ENCODE data around the gene RALGAPA1.
"Not testable (repeated sequence)": the region's sequence is repeated elsewhere in the genome, so short reads cannot be mapped to it uniquely, and the experiment has no call there.

RALGAPA1 gene

DNA sequence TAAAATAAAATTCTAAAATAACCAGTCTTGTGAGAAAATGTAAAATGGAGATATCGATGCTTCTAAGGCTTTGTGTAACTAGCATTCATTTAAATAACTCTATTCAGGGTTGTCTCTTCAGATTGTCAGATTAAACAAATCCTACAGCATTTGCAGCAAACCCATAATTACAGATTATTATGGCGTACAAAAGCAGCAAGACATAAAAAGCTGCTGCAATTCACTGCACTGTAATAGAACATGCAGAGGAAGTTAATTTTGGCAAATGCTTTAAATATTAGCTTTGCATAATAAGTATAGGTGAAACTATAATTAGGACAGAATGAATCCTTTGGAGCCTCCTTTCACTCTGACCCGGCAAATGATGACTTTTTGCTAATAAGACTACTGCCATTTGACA is 176.8 kb downstream of the RALGAPA1 start:
- no peak for TF ChIP-seq POLR2AphosphoS5 (IDR thresholded peaks at IDR 0.05; ENCODE audit: low read depth, low read length)
- no peak for TF ChIP-seq POLR2A (IDR thresholded peaks at IDR 0.05; ENCODE audit: low read depth, low read length)
- no peak for TF ChIP-seq TAF1 (IDR thresholded peaks at IDR 0.05; ENCODE audit: borderline replicate concordance, low read depth, low read length)
- FAIRE-seq, result no peak

DNA sequence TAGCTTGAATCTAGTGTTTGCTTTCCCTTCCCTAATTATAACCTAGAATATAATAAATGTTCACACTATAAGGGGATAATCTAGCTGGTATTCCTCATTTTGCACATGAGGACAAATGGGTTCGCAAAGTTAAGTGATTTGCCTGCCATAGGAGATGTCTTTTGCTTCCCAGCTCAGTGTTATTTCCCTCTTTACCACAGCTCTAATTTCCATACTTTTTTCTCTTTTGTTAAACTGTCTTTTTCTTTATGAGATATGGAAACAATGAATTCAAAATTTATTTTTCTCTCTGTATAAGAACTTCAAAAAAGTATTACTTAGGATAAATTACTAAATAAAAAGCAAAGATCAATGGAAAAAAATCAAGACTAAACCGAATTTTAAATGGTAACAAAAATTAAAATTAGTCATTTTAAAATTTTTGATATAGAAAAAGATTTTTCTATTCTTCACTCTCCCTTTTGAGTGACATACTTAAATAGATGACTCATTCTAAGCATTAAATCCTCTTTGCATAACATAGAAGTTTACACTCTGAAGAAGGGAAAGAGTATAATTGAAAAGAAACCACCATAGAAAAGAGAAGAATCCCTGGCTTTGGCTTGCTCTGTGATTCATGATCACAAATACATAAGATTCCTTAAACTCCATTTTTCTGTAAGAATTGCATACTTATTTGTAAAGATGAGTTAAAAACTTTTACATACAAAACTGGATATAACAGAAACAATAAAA is 177.9 kb downstream of the RALGAPA1 start:
- TF ChIP-seq POLR2AphosphoS5 (IDR thresholded peaks at IDR 0.05; ENCODE audit: low read depth, low read length), result no peak
- no peak for TF ChIP-seq POLR2A (IDR thresholded peaks at IDR 0.05; ENCODE audit: low read depth, low read length)
- no peak for TF ChIP-seq TAF1 (IDR thresholded peaks at IDR 0.05; ENCODE audit: borderline replicate concordance, low read depth, low read length)
- FAIRE-seq, result no peak
- DNase-seq (ENCODE audit: insufficient read length), result no peak

More for the DNA sequence above, 176.8 kb downstream of the RALGAPA1 start:
- DNase-seq (ENCODE audit: insufficient read length), result no peak

DNA sequence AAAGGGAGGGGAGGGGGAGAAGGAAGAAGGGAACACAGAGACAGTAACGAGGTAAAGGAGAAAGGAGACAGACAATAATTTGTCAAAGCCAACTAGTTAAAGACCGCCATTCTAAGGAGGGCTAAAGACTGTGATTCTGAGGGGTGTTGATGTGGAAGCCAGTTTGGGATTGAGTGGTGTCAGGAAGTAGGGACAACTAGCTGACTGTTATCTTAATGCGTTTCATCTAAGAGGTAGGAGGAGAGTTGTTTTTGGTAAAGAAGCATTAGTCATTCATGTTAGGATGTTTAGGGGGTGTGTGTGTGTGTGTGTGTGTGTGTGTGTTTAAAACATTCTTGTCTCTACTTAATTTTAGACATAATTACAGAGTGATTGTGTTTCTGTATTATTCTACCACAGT is 180.1 kb downstream of the RALGAPA1 start:
- no peak for FAIRE-seq
- DNase-seq (ENCODE audit: insufficient read length), result no peak
- no peak for TF ChIP-seq TAF1 (IDR thresholded peaks at IDR 0.05; ENCODE audit: borderline replicate concordance, low read depth, low read length)
- no peak for TF ChIP-seq POLR2A (IDR thresholded peaks at IDR 0.05; ENCODE audit: low read depth, low read length)
- no peak for TF ChIP-seq POLR2AphosphoS5 (IDR thresholded peaks at IDR 0.05; ENCODE audit: low read depth, low read length)

DNA sequence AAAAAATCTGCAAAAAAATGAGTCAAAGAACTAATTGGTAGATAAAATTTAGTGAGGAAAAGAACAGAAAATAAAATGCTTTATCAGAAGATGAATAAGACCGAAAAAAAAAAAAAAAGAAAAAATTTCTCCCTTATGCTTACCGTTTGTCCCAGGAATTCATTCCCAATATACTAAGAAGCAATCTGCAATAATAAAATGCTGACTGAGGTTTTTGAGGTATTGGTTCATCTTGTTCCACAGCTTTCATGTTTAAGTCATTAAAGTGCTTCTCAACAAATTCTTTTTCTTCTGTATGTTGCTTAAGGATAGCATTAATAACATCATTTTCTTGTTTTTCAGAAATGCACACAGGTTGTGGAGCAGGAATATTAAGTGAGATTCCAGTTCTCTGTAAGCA is 182.1 kb downstream of the RALGAPA1 start:
- DNase-seq (ENCODE audit: insufficient read length); FAIRE-seq: not testable (repeated sequence)

DNA sequence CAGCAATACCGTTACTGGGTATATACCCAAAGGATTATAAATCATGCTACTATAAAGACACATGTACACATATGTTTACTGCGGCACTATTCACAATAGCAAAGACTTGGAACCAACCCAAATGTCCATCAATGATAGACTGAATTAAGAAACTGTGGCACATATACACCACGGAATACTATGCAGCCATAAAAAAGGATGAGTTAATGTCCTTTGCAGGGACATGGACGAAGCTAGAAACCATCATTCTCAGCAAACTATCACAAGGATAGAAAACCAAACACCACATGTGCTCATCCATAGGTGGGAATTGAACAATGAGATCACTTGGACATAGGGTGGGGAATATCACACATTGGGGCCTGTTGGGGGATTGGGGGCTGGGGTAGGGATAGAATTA is 187.1 kb downstream of the RALGAPA1 start:
- FAIRE-seq; DNase-seq (ENCODE audit: insufficient read length): not testable (repeated sequence)

DNA sequence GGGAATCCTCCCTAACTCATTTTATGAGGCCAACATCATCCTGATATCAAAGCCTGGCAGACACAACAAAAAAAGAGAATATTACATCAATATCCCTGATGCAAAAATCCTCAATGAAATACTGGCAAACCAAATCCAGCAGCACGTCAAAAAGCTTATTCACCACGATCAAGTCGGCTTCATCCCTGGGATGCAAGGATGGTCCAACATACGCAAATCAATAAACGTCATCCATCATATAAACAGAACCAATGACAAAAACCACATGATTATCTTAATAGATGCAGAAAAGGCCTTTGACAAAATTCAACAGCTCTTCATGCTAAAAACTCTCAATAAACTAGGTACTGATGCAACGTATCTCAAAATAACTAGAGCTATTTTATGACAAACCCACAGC is 189.1 kb downstream of the RALGAPA1 start:
- FAIRE-seq; DNase-seq (ENCODE audit: insufficient read length): not testable (repeated sequence)

DNA sequence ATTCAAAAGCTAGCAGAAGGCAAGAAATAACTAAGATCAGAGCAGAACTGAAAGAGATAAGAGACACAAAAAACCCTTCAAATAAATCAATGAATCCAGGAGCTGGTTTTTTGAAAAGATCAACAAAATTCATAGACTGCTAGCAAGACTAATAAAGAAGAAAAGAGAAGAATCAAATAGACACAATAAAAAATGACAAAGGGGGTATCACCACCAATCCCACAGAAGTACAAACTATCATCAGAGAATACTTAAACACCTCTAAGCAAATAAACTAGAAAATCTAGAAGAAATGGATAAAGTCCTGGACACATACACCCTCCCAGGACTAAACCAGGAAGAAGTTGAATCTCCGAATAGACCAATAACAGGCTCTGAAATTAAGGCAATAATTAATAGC is 189.6 kb downstream of the RALGAPA1 start:
- FAIRE-seq; DNase-seq (ENCODE audit: insufficient read length): not testable (repeated sequence)

DNA sequence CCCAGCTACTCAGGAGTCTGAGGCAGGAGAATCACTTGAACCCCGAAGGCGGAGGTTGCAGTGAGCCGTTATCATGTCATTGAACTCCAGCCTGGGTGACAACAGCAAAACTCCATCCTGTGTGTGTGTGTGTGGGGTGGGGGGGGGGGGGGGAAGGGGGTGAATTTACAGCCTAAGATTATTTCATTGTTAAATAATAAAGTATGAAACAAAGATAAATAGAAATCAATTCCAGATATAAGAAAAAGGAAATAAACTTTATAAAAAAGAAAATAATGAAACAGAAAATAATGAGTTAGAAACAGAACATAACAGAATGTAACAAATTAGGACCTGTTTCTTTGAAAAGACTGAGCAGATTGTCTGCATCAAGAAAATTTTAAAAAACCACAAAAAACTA is 191.6 kb downstream of the RALGAPA1 start:
- no peak for DNase-seq (ENCODE audit: insufficient read length)
- no peak for FAIRE-seq
- TF ChIP-seq POLR2A (IDR thresholded peaks at IDR 0.05; ENCODE audit: low read depth, low read length), result no peak
- TF ChIP-seq TAF1 (IDR thresholded peaks at IDR 0.05; ENCODE audit: borderline replicate concordance, low read depth, low read length), result no peak
- TF ChIP-seq POLR2AphosphoS5 (IDR thresholded peaks at IDR 0.05; ENCODE audit: low read depth, low read length), result no peak

DNA sequence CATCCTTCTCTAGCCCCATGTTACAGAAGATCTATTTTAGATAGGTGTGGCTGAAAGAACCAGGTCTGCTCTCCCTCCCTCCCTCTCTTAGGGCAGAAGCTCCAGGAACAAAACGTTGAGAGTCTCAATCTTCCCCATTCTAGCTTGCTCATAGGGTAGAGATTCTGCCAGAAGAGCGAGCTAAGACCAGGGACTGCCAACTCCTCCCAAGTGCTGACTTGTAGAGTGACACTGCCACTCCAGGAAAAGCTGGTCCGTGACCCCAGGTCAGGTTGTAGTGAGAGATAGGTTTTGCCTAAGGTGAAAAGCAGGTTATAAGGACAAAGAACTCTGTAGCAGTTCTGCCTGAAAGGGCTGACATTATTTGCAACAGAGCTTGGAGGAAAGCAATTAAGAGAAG is 201.7 kb downstream of the RALGAPA1 start:
- DNase-seq (ENCODE audit: insufficient read length) (no peak), FAIRE-seq (no peak)
- no peak for TF ChIP-seq TAF1 (IDR thresholded peaks at IDR 0.05; ENCODE audit: borderline replicate concordance, low read depth, low read length)

DNA sequence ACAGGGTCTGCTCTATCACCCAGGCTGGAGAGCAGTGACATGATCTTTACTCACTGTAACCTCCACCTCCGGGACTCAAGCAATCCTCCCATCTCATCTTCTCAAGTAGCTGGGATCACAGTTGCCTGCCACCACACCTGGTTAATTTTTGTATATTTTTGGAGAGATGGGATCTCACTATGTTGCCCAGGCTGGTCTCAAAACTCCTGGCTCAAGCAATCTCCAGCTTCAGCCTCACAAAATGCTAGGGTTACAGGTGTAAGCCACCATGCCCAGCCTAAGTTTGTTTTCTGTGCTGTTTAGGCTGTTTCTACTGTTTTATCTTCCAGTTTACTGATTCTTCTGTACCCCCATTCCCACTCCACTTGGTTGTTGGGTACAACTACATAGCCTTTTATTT is 208.8 kb downstream of the RALGAPA1 start:
- TF ChIP-seq POLR2AphosphoS5 (IDR thresholded peaks at IDR 0.05; ENCODE audit: low read depth, low read length) (no peak), TAF1 (IDR thresholded peaks at IDR 0.05; ENCODE audit: borderline replicate concordance, low read depth, low read length) (no peak), POLR2A (IDR thresholded peaks at IDR 0.05; ENCODE audit: low read depth, low read length) (no peak)
- DNase-seq (ENCODE audit: insufficient read length), result no peak
- FAIRE-seq, result no peak

DNA sequence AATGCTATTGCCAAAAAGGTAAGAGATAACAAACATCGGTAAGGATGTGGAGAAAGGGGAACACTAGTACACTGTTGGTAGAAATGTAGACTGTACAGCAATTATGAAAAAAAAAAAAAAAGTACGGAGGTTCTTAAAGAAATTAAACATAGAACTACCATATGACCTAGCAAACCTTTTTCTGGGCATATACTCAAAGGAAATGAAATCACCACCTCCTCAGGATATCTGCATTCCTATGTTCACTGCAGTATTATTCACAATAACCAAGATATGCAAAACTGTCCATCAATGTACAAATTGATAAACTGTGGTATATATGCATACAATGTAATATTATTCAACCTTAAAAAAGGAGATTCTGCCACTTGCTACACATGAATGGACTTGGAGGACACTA is 214.5 kb downstream of the RALGAPA1 start:
- DNase-seq (ENCODE audit: insufficient read length), result no peak
- no peak for FAIRE-seq

DNA sequence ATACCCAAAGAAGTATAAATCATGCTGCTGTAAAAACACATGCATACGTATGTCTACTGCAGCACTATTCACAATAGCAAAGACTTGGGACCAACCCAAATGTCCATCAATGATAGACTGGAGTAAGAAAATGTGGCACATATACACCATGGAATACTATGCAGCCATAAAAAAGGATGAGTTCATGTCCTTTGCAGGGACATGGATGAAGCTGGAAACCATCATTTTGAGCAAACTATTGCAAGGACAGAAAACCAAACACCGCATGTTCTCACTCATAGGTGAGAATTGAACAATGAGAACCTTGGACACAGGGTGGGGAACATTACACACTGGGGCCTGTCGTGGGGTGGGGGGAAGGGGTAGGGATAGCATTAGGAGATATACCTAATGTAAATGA is 221.7 kb downstream of the RALGAPA1 start:
- not testable (repeated sequence) for FAIRE-seq

More for the DNA sequence above, 214.5 kb downstream of the RALGAPA1 start:
- no peak for TF ChIP-seq TAF1 (IDR thresholded peaks at IDR 0.05; ENCODE audit: borderline replicate concordance, low read depth, low read length)
- TF ChIP-seq POLR2A (IDR thresholded peaks at IDR 0.05; ENCODE audit: low read depth, low read length), result no peak
- TF ChIP-seq POLR2AphosphoS5 (IDR thresholded peaks at IDR 0.05; ENCODE audit: low read depth, low read length), result no peak

DNA sequence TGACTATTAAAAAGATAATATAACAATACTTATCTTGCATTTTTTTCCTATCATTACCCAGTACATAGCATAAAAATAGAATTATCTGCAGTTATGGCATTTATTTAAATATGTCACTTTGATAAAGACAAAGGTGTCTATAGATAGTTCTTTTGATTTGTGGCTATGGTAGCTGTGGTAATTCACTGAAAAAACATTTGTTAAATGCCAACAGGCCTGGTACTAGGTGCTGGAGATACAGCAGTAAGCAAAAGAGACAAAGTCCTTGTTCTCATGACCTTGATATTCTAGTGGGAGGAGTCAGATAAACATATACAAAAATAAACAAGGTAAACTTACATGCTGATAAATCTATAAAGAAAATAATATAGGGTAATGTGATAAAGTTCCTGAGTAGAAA is 230.5 kb downstream of the RALGAPA1 start:
- DNase-seq (ENCODE audit: insufficient read length) (no peak), FAIRE-seq (no peak)
- no peak for TF ChIP-seq POLR2AphosphoS5 (IDR thresholded peaks at IDR 0.05; ENCODE audit: low read depth, low read length)
- TF ChIP-seq POLR2A (IDR thresholded peaks at IDR 0.05; ENCODE audit: low read depth, low read length), result no peak
- TF ChIP-seq TAF1 (IDR thresholded peaks at IDR 0.05; ENCODE audit: borderline replicate concordance, low read depth, low read length), result no peak

More for the DNA sequence above, 221.7 kb downstream of the RALGAPA1 start:
- DNase-seq (ENCODE audit: insufficient read length), result not testable (repeated sequence)

DNA sequence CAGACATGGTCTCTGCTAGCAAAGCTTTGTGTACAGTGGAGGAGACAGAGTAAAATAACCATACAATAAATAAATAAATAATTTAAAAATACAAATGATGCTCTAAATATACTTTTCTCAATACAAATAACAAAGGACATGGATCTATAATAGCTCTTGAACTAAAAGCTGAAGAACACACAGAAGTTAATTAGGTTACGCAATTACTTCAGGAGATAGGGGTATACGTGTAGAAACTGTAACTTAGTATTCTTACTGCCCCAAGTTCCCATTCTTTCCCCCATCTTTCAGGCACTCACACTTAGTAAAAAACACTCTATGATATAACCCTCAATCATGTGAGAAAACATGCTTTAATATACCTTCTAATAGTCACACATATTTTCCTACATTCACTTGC is 231.0 kb downstream of the RALGAPA1 start:
- DNase-seq (ENCODE audit: insufficient read length) (no peak), FAIRE-seq (no peak)

More for the DNA sequence above, 231.0 kb downstream of the RALGAPA1 start:
- TF ChIP-seq POLR2AphosphoS5 (IDR thresholded peaks at IDR 0.05; ENCODE audit: low read depth, low read length) (no peak), POLR2A (IDR thresholded peaks at IDR 0.05; ENCODE audit: low read depth, low read length) (no peak), TAF1 (IDR thresholded peaks at IDR 0.05; ENCODE audit: borderline replicate concordance, low read depth, low read length) (no peak)

Measured in GM12892 (cell line).